ENCODE data around the gene ZNF789. TPM values are rescaled to one million over a fixed set of nuclear protein-coding genes. Genes with fewer than 3 reads are reported as not detected.

Gene ZNF789
- total RNA-seq, 1 experiment from 2014 or later: 38.8 TPM

DNA sequence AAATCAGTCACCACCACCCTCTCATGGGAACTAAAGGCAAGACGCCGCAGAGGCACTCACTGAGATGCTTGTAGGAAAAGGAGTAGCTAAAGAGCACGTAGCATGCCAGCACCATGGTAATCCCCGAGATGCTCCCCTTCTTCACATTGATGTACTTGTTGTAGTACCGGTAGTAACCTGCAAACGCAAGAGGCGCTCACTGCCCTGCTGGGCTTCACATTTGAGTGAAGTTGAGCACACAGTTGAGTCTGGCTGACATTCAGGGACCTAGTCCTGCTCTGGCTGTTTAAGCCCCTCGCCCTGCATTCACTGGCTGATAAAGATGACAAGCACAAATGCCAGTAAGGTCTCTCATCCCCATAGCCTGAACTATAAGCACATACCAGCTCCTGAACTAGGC, 13.6 kb upstream of the ZNF789 start:
- BruUV-seq (replicated peaks): TSS peak; percentile 11

DNA sequence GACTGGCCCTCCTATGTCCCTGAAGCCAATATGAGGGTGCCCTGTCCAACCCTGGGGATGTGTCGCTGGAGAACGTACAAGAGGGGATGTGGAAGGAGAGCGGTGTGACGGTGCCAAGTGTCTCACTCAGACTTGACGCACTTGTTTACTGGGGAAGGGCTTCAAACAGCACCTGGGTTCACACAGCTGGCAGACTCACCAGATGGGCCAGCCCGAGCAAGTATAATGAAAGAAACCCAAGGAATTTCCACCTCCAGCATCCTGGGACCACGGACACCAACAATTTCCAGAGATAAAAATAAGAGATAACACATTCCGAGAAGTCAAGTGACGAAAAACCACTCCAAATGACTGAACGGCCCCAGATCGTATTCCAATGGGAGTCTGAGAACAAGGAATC, 12.0 kb upstream of the ZNF789 start:
- Histone ChIP-seq H3K9me2 (ENCODE audit: insufficient read depth) (no peaks in the 10 kb centered on the region), H3F3A (ENCODE audit: insufficient read depth, low read depth) (peaks cover 27% of the 10 kb centered on the region; the same call in 1 of the 2 replicates), H2AFZ (no peak overlapping the region), H3K4me1 (replicated peaks; ENCODE audit: insufficient read depth) (peaks cover 8% of the 10 kb centered on the region), H3K4me2 (no peak overlapping the region), H4K20me1 (ENCODE audit: insufficient read depth) (peaks cover 43% of the 10 kb centered on the region), H3K27ac (no peak overlapping the region), H3K79me2 (ENCODE audit: low read depth) (peaks cover 69% of the 10 kb centered on the region), H3K36me3 (ENCODE audit: low read depth) (peaks cover 23% of the 10 kb centered on the region; the same call in 1 of the 2 replicates), H3K4me3 (no peak overlapping the region), H3K9me3 (ENCODE audit: insufficient read depth, low read depth) (no peaks in the 10 kb centered on the region), H3K27me3 (ENCODE audit: insufficient read depth, low read depth) (no peaks in the 10 kb centered on the region)
- CTCF ChIA-PET: no interaction called here
- intact Hi-C loops (cut with micrococcal nuclease; ENCODE audit: unreplicated experiment): no loop called here
- POLR2A ChIA-PET (ENCODE audit: unreplicated experiment): no interaction called here
- no peak for TF ChIP-seq EZH2 (IDR thresholded peaks at IDR 0.05; ENCODE audit: low read depth)
- TF ChIP-seq, protein P1, sequence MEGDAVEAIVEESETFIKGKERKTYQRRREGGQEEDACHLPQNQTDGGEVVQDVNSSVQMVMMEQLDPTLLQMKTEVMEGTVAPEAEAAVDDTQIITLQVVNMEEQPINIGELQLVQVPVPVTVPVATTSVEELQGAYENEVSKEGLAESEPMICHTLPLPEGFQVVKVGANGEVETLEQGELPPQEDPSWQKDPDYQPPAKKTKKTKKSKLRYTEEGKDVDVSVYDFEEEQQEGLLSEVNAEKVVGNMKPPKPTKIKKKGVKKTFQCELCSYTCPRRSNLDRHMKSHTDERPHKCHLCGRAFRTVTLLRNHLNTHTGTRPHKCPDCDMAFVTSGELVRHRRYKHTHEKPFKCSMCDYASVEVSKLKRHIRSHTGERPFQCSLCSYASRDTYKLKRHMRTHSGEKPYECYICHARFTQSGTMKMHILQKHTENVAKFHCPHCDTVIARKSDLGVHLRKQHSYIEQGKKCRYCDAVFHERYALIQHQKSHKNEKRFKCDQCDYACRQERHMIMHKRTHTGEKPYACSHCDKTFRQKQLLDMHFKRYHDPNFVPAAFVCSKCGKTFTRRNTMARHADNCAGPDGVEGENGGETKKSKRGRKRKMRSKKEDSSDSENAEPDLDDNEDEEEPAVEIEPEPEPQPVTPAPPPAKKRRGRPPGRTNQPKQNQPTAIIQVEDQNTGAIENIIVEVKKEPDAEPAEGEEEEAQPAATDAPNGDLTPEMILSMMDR (conservative IDR thresholded peaks at IDR 0.05): no peak
- no TSS peak for BruUV-seq (replicated peaks)
- no peak for DNase-seq

More for the DNA sequence above, 13.6 kb upstream of the ZNF789 start:
- H3K27me3 ChIP-seq (ENCODE audit: insufficient read depth, low read depth): no peaks in the 10 kb centered on the region
- H3K4me2 ChIP-seq: no peak overlapping the region
- peaks cover 43% of the 10 kb centered on the region for H4K20me1 ChIP-seq (ENCODE audit: insufficient read depth)
- H3K4me1 ChIP-seq (replicated peaks; ENCODE audit: insufficient read depth): no peaks in the 10 kb centered on the region
- POLR2A ChIA-PET (ENCODE audit: unreplicated experiment): no interaction called here
- no peak for DNase-seq
- no peaks in the 10 kb centered on the region for H3K9me3 ChIP-seq (ENCODE audit: insufficient read depth, low read depth)
- H3K9me2 ChIP-seq (ENCODE audit: insufficient read depth): no peaks in the 10 kb centered on the region
- H3F3A ChIP-seq (ENCODE audit: insufficient read depth, low read depth): peaks cover 27% of the 10 kb centered on the region; the same call in 1 of the 2 replicates
- peaks cover 54% of the 10 kb centered on the region for H3K79me2 ChIP-seq (ENCODE audit: low read depth)
- no peak overlapping the region for H2AFZ ChIP-seq
- CTCF ChIA-PET: no interaction called here
- no peak overlapping the region for H3K27ac ChIP-seq
- intact Hi-C loops (cut with micrococcal nuclease; ENCODE audit: unreplicated experiment): no loop called here
- TF ChIP-seq, protein P1 (conservative IDR thresholded peaks at IDR 0.05): peak; percentile 59
- no peak for TF ChIP-seq EZH2 (IDR thresholded peaks at IDR 0.05; ENCODE audit: low read depth)
- H3K4me3 ChIP-seq: no peak overlapping the region
- peaks cover 27% of the 10 kb centered on the region; the same call in 1 of the 2 replicates for H3K36me3 ChIP-seq (ENCODE audit: low read depth)

GRCh38 chr7:99461221-99461620, 11.5 kb upstream of the ZNF789 start:
- peaks cover 27% of the 10 kb centered on the region; the same call in 1 of the 2 replicates for H3F3A ChIP-seq (ENCODE audit: insufficient read depth, low read depth)
- H3K9me3 ChIP-seq (ENCODE audit: insufficient read depth, low read depth): no peaks in the 10 kb centered on the region
- DNase-seq: no peak
- no peak overlapping the region for H3K4me3 ChIP-seq
- BruUV-seq (replicated peaks): no TSS peak
- intact Hi-C loops (cut with micrococcal nuclease; ENCODE audit: unreplicated experiment): no loop called here
- H3K4me2 ChIP-seq: no peak overlapping the region
- no peak overlapping the region for H2AFZ ChIP-seq
- H3K36me3 ChIP-seq (ENCODE audit: low read depth): peaks cover 23% of the 10 kb centered on the region; the same call in 1 of the 2 replicates
- H3K27me3 ChIP-seq (ENCODE audit: insufficient read depth, low read depth): no peaks in the 10 kb centered on the region
- POLR2A ChIA-PET (ENCODE audit: unreplicated experiment): no interaction called here
- TF ChIP-seq, protein P1 (conservative IDR thresholded peaks at IDR 0.05): no peak
- no peak for TF ChIP-seq EZH2 (IDR thresholded peaks at IDR 0.05; ENCODE audit: low read depth)
- peaks cover 8% of the 10 kb centered on the region for H3K4me1 ChIP-seq (replicated peaks; ENCODE audit: insufficient read depth)
- CTCF ChIA-PET: no interaction called here
- peaks cover 75% of the 10 kb centered on the region for H3K79me2 ChIP-seq (ENCODE audit: low read depth)
- H3K9me2 ChIP-seq (ENCODE audit: insufficient read depth): no peaks in the 10 kb centered on the region
- H3K27ac ChIP-seq: no peak overlapping the region
- H4K20me1 ChIP-seq (ENCODE audit: insufficient read depth): peaks cover 43% of the 10 kb centered on the region

Data from PC-9 (cell line).